Fibroblast of lung (primary cell): Measurements from ENCODE around the gene ACSS3. TPM values are rescaled to one million over a fixed set of nuclear protein-coding genes. Genes with fewer than 3 reads are reported as not detected.

Experiments
- DNase-seq, 2 donors: peaks; one replicate each; pipeline versions ENCODE4 v3.0.0 to v3.0.0-alpha.2; 2010; ENCODE audit warnings: low read depth in 2 of 2
- H2AFZ ChIP-seq: 2 replicates; pipeline ENCODE4 v1.5.1; 2012; ENCODE audit warnings: low read length, control low read depth, inconsistent platforms
- H3K27ac ChIP-seq: 2 replicates; pipeline ENCODE4 v1.5.1; 2011; ENCODE audit warnings: low read length, control low read depth; ENCODE audit not compliant: insufficient read depth
- H3K27me3 ChIP-seq: 2 replicates; pipeline ENCODE4 v1.5.1; 2011; ENCODE audit warnings: mild to moderate bottlenecking, low read length; ENCODE audit not compliant: control insufficient read depth, insufficient read depth
- H3K36me3 ChIP-seq: 2 replicates; pipeline ENCODE4 v1.5.1; 2011; ENCODE audit warnings: low read length; ENCODE audit not compliant: control insufficient read depth, insufficient read depth
- H3K4me1 ChIP-seq: 2 replicates; pipeline ENCODE4 v1.5.1; 2011; ENCODE audit warnings: low read length; ENCODE audit not compliant: control insufficient read depth, insufficient read depth; ENCODE audit errors: extremely low read depth
- H3K4me2 ChIP-seq: 2 replicates; pipeline ENCODE4 v1.5.1; 2011; ENCODE audit warnings: low read length, control low read depth; ENCODE audit not compliant: insufficient read depth; ENCODE audit errors: extremely low read depth
- H3K4me3 ChIP-seq, 4 experiments: fragments of 200-600 bp in 1 of 4; sonication (generic) in 1 of 4; replicated peaks in 1 of 4; 2 replicates each; pipeline ENCODE4 v1.5.1; 2011 to 2016; ENCODE audit warnings: low read length in 4 of 4, low read depth in 3 of 4, mild to moderate bottlenecking in 3 of 4, control low read depth in 2 of 4, inconsistent platforms in 1 of 4, mixed read lengths in 1 of 4; ENCODE audit not compliant: insufficient read depth in 1 of 4; ENCODE audit errors: control extremely low read depth in 1 of 4
- H3K79me2 ChIP-seq: 2 replicates; pipeline ENCODE4 v1.5.1; 2012; ENCODE audit warnings: mild to moderate bottlenecking, low read length, inconsistent platforms; ENCODE audit not compliant: control insufficient read depth, insufficient read depth
- H3K9ac ChIP-seq: 2 replicates; pipeline ENCODE4 v1.5.1; 2011; ENCODE audit warnings: mild to moderate bottlenecking, low read length, control low read depth; ENCODE audit not compliant: insufficient read depth
- H3K9me3 ChIP-seq: 2 replicates; pipeline ENCODE4 v1.5.1; 2012; ENCODE audit warnings: low read depth, low read length; ENCODE audit not compliant: control insufficient read depth, insufficient read depth
- H4K20me1 ChIP-seq: 2 replicates; pipeline ENCODE4 v1.5.1; 2011; ENCODE audit warnings: low read length; ENCODE audit not compliant: control insufficient read depth, insufficient read depth; ENCODE audit errors: extremely low read depth
- CTCF ChIP-seq, 2 donors: IDR thresholded peaks in 1 of 2; conservative IDR thresholded peaks in 1 of 2; 1 replicate in 1 of 2; 2 replicates in 1 of 2; pipeline ENCODE4 v1.5.1; 2011 to 2012; ENCODE audit warnings: low read length in 2 of 2, control low read depth in 1 of 2, inconsistent platforms in 1 of 2, low read depth in 1 of 2, mild to moderate bottlenecking in 1 of 2
- EZH2 ChIP-seq: IDR thresholded peaks from 2 replicates; pipeline ENCODE4 v1.5.1; 2012; ENCODE audit warnings: low read length, control low read depth, mild to moderate bottlenecking; ENCODE audit errors: missing control alignments
- polyA plus RNA-seq, 2 donors: library from polyadenylated mRNA; depleted of rRNA in 1 of 2; stranded (reverse) in 1 of 2; unstranded in 1 of 2; fragments of >200 nt; gene quantifications; 2 replicates each; pipeline ENCODE4 v1.2.1, GENCODE V29; 2011 to 2012; ENCODE audit warnings: missing spikeins in 1 of 2
- total RNA-seq: library from RNA; depleted of rRNA; stranded (reverse); fragments of >200 nt; gene quantifications from 2 replicates; pipeline ENCODE4 v1.2.1, GENCODE V29; 2014

Gene ACSS3
- total and polyA plus RNA-seq, 2 donors (not counting 1 experiment from before 2014, with no cell fraction given), result 10.3 to 47.4 TPM

GRCh38 chr12:81120961-81121360, 43.1 kb downstream of the ACSS3 start:
- Histone ChIP-seq H3K27ac (no peak overlapping the region), H3K4me1 (no peaks in the 10 kb centered on the region), H3K4me3 (no peak overlapping the region), H3K4me2 (no peak overlapping the region), H4K20me1 (no peaks in the 10 kb centered on the region), H3K27me3 (no peaks in the 10 kb centered on the region), H3K9ac (no peak overlapping the region), H3K9me3 (no peaks in the 10 kb centered on the region), H3K36me3 (no peaks in the 10 kb centered on the region), H2AFZ (no peak overlapping the region), H3K79me2 (no peaks in the 10 kb centered on the region)
- DNase-seq, result no peak
- no peak for TF ChIP-seq EZH2
- TF ChIP-seq CTCF (conservative IDR thresholded peaks at IDR 0.05 in 1 of 2, IDR thresholded peaks at IDR 0.05 in 1 of 2; ENCODE audit: low read depth in 1 of 2, low read length in 2 of 2), result no peak

- H3K9ac ChIP-seq, result no peak overlapping the region
- H3K27me3 ChIP-seq, result no peaks in the 10 kb centered on the region
- TF ChIP-seq CTCF (conservative IDR thresholded peaks at IDR 0.05 in 1 of 2, IDR thresholded peaks at IDR 0.05 in 1 of 2; ENCODE audit: low read depth in 1 of 2, low read length in 2 of 2), result no peak
- H3K4me1 ChIP-seq, result no peaks in the 10 kb centered on the region
- no peak overlapping the region for H3K4me3 ChIP-seq
- no peak overlapping the region for H3K27ac ChIP-seq
- H2AFZ ChIP-seq, result no peak overlapping the region
- no peaks in the 10 kb centered on the region for H4K20me1 ChIP-seq
- H3K9me3 ChIP-seq, result no peaks in the 10 kb centered on the region
- no peaks in the 10 kb centered on the region for H3K79me2 ChIP-seq
- no peaks in the 10 kb centered on the region for H3K36me3 ChIP-seq
- DNase-seq, result no peak
- H3K4me2 ChIP-seq, result no peak overlapping the region
These were observed 45.7 kb downstream of the ACSS3 start for GRCh38 chr12:81123611-81124010.

- Histone ChIP-seq H3K27me3 (no peaks in the 10 kb centered on the region), H3K4me2 (no peak overlapping the region)
These were observed 47.8 kb downstream of the ACSS3 start for GRCh38 chr12:81125691-81126090.

More at GRCh38 chr12:81125691-81126090, 47.8 kb downstream of the ACSS3 start:
- TF ChIP-seq CTCF (conservative IDR thresholded peaks at IDR 0.05 in 1 of 2, IDR thresholded peaks at IDR 0.05 in 1 of 2; ENCODE audit: low read depth in 1 of 2, low read length in 2 of 2) (no peak), EZH2 (no peak)
- Histone ChIP-seq H3K36me3 (no peaks in the 10 kb centered on the region), H3K27ac (no peak overlapping the region), H4K20me1 (no peaks in the 10 kb centered on the region), H3K4me3 (no peak overlapping the region), H2AFZ (no peak overlapping the region), H3K9ac (no peak overlapping the region), H3K9me3 (no peaks in the 10 kb centered on the region), H3K4me1 (no peaks in the 10 kb centered on the region), H3K79me2 (no peaks in the 10 kb centered on the region)
- DNase-seq, result no peak
